K562 (cell line): ENCODE results near the gene TMEM132C. TPM values are rescaled to one million over a fixed set of nuclear protein-coding genes. Genes with fewer than 3 reads are reported as not detected.

ENCODE experiments used
- ATAC-seq: fragments of 200-7000 bp; cut with Tn5 transposase; 3 replicates; pipeline ENCODE4 v1.9.1; 2020; ENCODE audit warnings: moderate library complexity
- BruUV-seq: library from RNA; stranded (reverse); fragments of 400-500 nt; replicated peaks from 2 replicates; lab custom pipeline; 2021; lab: Mats Ljungman, UMichigan
- CTCF ChIA-PET: fragments of 300-600 bp; formaldehyde crosslinking; extraction: SDS; loops from one replicate; lab custom pipeline; 2021; ENCODE audit warnings: low intra/inter-chr PET ratio; lab: Yijun Ruan, JAX
- POLR2A ChIA-PET: fragments of 300-600, 350-650 bp; sonication (Branson Sonifier 250); formaldehyde crosslinking; extraction: SDS; loops from one replicate; lab custom pipeline; 2021; ENCODE audit warnings: antibody characterized with exemption, inconsistent platforms; lab: Yijun Ruan, JAX
- DNase-seq, 4 experiments: peaks; one replicate each; pipeline versions ENCODE4 v3.0.0 to v3.0.0-alpha.2; 2011 to 2018; ENCODE audit warnings: low spot score in 3 of 4, mixed read lengths in 3 of 4; ENCODE audit errors: extremely low read depth in 1 of 4
- FAIRE-seq: peaks from 2 replicates; lab custom pipeline; 2011; peaks lifted over from hg19 to GRCh38; lab: Jason Lieb, UNC
- H2AFZ ChIP-seq: 2 replicates; pipeline ENCODE4 v1.6.0; 2011; ENCODE audit warnings: low read depth, low read length, control low read depth, inconsistent platforms
- H3K27ac ChIP-seq: fragments of 200-600 bp; 3 replicates; pipeline ENCODE4 v1.8.0; 2011; ENCODE audit warnings: low read depth, mild to moderate bottlenecking, control low read depth, inconsistent platforms, low read length, moderate library complexity, mixed read lengths; ENCODE audit errors: extremely low read depth
- H3K27me3 ChIP-seq, 2 experiments: fragments of 300-600 bp in 1 of 2; 2 replicates in 1 of 2; 3 replicates in 1 of 2; pipeline versions ENCODE4 v1.6.0 to v1.8.0; 2011; ENCODE audit warnings: inconsistent platforms in 2 of 2, low read length in 2 of 2, mild to moderate bottlenecking in 1 of 2, mixed read lengths in 1 of 2, moderate library complexity in 1 of 2; ENCODE audit not compliant: control insufficient read depth in 2 of 2, insufficient read depth in 2 of 2
- H3K36me3 ChIP-seq: fragments of 300-600 bp; 3 replicates; pipeline ENCODE4 v1.8.0; 2011; ENCODE audit warnings: mild to moderate bottlenecking, low read length, inconsistent platforms; ENCODE audit not compliant: control insufficient read depth, insufficient read depth
- H3K4me1 ChIP-seq, 2 experiments: fragments of 200-600 bp in 1 of 2; replicated peaks in 1 of 2; 2 replicates in 1 of 2; 3 replicates in 1 of 2; pipeline versions ENCODE4 v1.5.1 to v1.8.0; 2011; ENCODE audit warnings: inconsistent platforms in 2 of 2, low read length in 2 of 2, mild to moderate bottlenecking in 1 of 2, mixed read lengths in 1 of 2, moderate library complexity in 1 of 2; ENCODE audit not compliant: control insufficient read depth in 2 of 2, insufficient read depth in 2 of 2
- H3K4me2 ChIP-seq: 2 replicates; pipeline ENCODE4 v1.6.1; 2011; ENCODE audit warnings: low read length, control low read depth, inconsistent platforms, mixed read lengths; ENCODE audit not compliant: insufficient read depth
- H3K4me3 ChIP-seq: fragments of 200-600 bp; sonication (generic), shearing (Covaris generic); 2 replicates; pipeline ENCODE4 v1.5.1; 2016; ENCODE audit warnings: control low read depth, inconsistent platforms
- H3K79me2 ChIP-seq: fragments of 200-600 bp; 3 replicates; pipeline ENCODE4 v1.8.0; 2011; ENCODE audit warnings: low read length, inconsistent platforms; ENCODE audit not compliant: control insufficient read depth, insufficient read depth
- H3K9ac ChIP-seq, 2 experiments: 2 replicates each; pipeline versions ENCODE4 v1.6.0 to v1.6.1; 2011; ENCODE audit warnings: low read depth in 2 of 2, low read length in 2 of 2, control low read depth in 1 of 2, inconsistent platforms in 1 of 2, mild to moderate bottlenecking in 1 of 2, mixed read lengths in 1 of 2; ENCODE audit not compliant: insufficient read depth in 1 of 2
- H3K9me1 ChIP-seq: one replicate; pipeline ENCODE4 v1.6.0; 2011; ENCODE audit warnings: inconsistent platforms, mild to moderate bottlenecking, low read length, moderate library complexity; ENCODE audit not compliant: control insufficient read depth, insufficient read depth
- H3K9me3 ChIP-seq: replicated peaks from 2 replicates; pipeline ENCODE4 v1.5.1; 2011; ENCODE audit warnings: low read depth, low read length, inconsistent platforms; ENCODE audit not compliant: control insufficient read depth, insufficient read depth
- H4K20me1 ChIP-seq: replicated peaks from 2 replicates; pipeline ENCODE4 v1.6.1; 2011; ENCODE audit warnings: low read length, inconsistent platforms, mixed read lengths; ENCODE audit not compliant: control insufficient read depth, insufficient read depth
- WGBS: fragments of 100-300 bp; shearing (Covaris generic); methylation state at CpG from one replicate; pipeline ENCODE4 v1.1.6; 2016; ENCODE audit warnings: low coverage, mixed read lengths; ENCODE audit not compliant: insufficient coverage; ENCODE audit errors: missing lambda C conversion rate; 5-methylcytosine and 5-hydroxymethylcytosine counted together
- in situ Hi-C: fragments of 300-500 bp; cut with MboI; formaldehyde crosslinking; loops from 4 replicates; pipeline ENCODE4 v1.15.0; 2018; ENCODE audit warnings: inconsistent platforms, mixed read lengths
- intact Hi-C: fragments of 100-400 bp; cut with micrococcal nuclease; formaldehyde crosslinking; loops from 2 replicates; pipeline ENCODE4 v1.14.2; 2022
- polyA plus RNA-seq, 8 experiments: library from polyadenylated mRNA; depleted of rRNA in 4 of 8; stranded (reverse) in 5 of 8; unstranded in 3 of 8; fragments of >200 nt; fragmentation: Nextera tagmentation in 2 of 8; fragmentation: Illumina TruSeq in 1 of 8; extraction: Ambion mirVana in 2 of 8; extraction: Trizol in 1 of 8; gene quantifications; 2 replicates each; pipeline versions ENCODE4 v1.2.1 to v1.2.3, GENCODE V29; 2011 to 2014; ENCODE audit warnings: inconsistent platforms in 1 of 8, missing spikeins in 1 of 8
- total RNA-seq, 7 experiments: library from RNA; depleted of rRNA in 6 of 7; stranded (reverse); fragments of >200 nt in 6 of 7; fragmentation: Illumina TruSeq in 2 of 7; extraction: Trizol in 2 of 7; gene quantifications; 2 replicates each; pipeline versions ENCODE4 v1.2.1 to v1.2.3, GENCODE V29; 2011 to 2021; ENCODE audit warnings: low replicate concordance in 1 of 7
- TF ChIP-seq, protein P1 (sequence below), 2 experiments: fragments of 450-650 bp in 1 of 2; sonication (generic) in 1 of 2; formaldehyde crosslinking in 1 of 2; IDR thresholded peaks; 2 replicates each; pipeline versions ENCODE4 v1.7.1 to v1.9.0; 2016 to 2022; ENCODE audit warnings: inconsistent platforms in 1 of 2, mild to moderate bottlenecking in 1 of 2, missing genetic modification reagents in 1 of 2
- TF ChIP-seq, protein P2 (sequence below): sonication (generic); formaldehyde crosslinking; IDR thresholded peaks from 2 replicates; pipeline ENCODE4 v1.8.0; 2022; ENCODE audit warnings: mild to moderate bottlenecking, missing genetic modification reagents, borderline replicate concordance

The TMEM132C gene
- total and polyA plus RNA-seq, 9 of the 15 experiments (the other 6 are each of a cell fraction or from before 2014, with no cell fraction given), result not detected

- 0% methylated on average over 1 of the region's 1 CpG for WGBS
- Histone ChIP-seq H3K79me2 (no peaks in the 10 kb centered on the region), H3K4me1 (no peaks in the 10 kb centered on the region), H3K9me3 (no peaks in the 10 kb centered on the region), H4K20me1 (no peaks in the 10 kb centered on the region), H3K36me3 (no peaks in the 10 kb centered on the region), H3K4me2 (no peak overlapping the region), H2AFZ (no peak overlapping the region), H3K9me1 (no peaks in the 10 kb centered on the region), H3K4me3 (no peak overlapping the region), H3K27ac (no peak overlapping the region), H3K27me3 (no peaks in the 10 kb centered on the region), H3K9ac (no peak overlapping the region)
- no TSS peak for BruUV-seq
- no peak for ATAC-seq
- TF ChIP-seq, protein P1, sequence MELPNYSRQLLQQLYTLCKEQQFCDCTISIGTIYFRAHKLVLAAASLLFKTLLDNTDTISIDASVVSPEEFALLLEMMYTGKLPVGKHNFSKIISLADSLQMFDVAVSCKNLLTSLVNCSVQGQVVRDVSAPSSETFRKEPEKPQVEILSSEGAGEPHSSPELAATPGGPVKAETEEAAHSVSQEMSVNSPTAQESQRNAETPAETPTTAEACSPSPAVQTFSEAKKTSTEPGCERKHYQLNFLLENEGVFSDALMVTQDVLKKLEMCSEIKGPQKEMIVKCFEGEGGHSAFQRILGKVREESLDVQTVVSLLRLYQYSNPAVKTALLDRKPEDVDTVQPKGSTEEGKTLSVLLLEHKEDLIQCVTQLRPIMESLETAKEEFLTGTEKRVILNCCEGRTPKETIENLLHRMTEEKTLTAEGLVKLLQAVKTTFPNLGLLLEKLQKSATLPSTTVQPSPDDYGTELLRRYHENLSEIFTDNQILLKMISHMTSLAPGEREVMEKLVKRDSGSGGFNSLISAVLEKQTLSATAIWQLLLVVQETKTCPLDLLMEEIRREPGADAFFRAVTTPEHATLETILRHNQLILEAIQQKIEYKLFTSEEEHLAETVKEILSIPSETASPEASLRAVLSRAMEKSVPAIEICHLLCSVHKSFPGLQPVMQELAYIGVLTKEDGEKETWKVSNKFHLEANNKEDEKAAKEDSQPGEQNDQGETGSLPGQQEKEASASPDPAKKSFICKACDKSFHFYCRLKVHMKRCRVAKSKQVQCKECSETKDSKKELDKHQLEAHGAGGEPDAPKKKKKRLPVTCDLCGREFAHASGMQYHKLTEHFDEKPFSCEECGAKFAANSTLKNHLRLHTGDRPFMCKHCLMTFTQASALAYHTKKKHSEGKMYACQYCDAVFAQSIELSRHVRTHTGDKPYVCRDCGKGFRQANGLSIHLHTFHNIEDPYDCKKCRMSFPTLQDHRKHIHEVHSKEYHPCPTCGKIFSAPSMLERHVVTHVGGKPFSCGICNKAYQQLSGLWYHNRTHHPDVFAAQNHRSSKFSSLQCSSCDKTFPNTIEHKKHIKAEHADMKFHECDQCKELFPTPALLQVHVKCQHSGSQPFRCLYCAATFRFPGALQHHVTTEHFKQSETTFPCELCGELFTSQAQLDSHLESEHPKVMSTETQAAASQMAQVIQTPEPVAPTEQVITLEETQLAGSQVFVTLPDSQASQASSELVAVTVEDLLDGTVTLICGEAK (IDR thresholded peaks at IDR 0.05), result peak; percentile 77
- TF ChIP-seq, protein P1 (CRISPR knock-in tag; IDR thresholded peaks at IDR 0.05), result no peak
- TF ChIP-seq, protein P2, sequence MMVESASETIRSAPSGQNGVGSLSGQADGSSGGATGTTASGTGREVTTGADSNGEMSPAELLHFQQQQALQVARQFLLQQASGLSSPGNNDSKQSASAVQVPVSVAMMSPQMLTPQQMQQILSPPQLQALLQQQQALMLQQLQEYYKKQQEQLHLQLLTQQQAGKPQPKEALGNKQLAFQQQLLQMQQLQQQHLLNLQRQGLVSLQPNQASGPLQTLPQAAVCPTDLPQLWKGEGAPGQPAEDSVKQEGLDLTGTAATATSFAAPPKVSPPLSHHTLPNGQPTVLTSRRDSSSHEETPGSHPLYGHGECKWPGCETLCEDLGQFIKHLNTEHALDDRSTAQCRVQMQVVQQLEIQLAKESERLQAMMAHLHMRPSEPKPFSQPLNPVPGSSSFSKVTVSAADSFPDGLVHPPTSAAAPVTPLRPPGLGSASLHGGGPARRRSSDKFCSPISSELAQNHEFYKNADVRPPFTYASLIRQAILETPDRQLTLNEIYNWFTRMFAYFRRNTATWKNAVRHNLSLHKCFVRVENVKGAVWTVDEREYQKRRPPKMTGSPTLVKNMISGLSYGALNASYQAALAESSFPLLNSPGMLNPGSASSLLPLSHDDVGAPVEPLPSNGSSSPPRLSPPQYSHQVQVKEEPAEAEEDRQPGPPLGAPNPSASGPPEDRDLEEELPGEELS (CRISPR knock-in tag), result no peak
- DNase-seq, result no peak
- ChIA-PET POLR2A (no interaction called here), CTCF (no interaction called here)
- FAIRE-seq, result no peak
- in situ Hi-C loops (no loop called here), intact Hi-C loops (no loop called here)
Observed at GRCh38 chr12:128236525-128236924, 30.4 kb upstream of the TMEM132C start.
